ENCODE data around the gene RAB32. TPM values are rescaled to one million over a fixed set of nuclear protein-coding genes. Genes with fewer than 3 reads are reported as not detected.
A peak's percentile ranks its signal among the peaks of the same experiment; 100 is the strongest.

The RAB32 gene
- total RNA-seq: 10 to 100 TPM; 31.3 to 39.1 TPM
- polyA plus RNA-seq (ENCODE audit: insufficient read depth, low read depth, low replicate concordance): 54.6 TPM
- long read RNA-seq, donor 1, transcript RAB32-201 (3 exons, 1,217 nt): major isoform, 26 of 26 reads
- long read RNA-seq, donor 1, partial matches to known transcripts: 0 of 26 reads
- long read RNA-seq, donor 1, other reads (novel, unspliced or antisense): 0 of 26 reads
- long read RNA-seq, donor 2, transcript RAB32-201 (3 exons, 1,217 nt): major isoform, 14 of 21 reads
- long read RNA-seq, donor 2, partial matches to known transcripts: 7 of 21 reads
- long read RNA-seq, donor 2, other reads (novel, unspliced or antisense): 0 of 21 reads

DNA sequence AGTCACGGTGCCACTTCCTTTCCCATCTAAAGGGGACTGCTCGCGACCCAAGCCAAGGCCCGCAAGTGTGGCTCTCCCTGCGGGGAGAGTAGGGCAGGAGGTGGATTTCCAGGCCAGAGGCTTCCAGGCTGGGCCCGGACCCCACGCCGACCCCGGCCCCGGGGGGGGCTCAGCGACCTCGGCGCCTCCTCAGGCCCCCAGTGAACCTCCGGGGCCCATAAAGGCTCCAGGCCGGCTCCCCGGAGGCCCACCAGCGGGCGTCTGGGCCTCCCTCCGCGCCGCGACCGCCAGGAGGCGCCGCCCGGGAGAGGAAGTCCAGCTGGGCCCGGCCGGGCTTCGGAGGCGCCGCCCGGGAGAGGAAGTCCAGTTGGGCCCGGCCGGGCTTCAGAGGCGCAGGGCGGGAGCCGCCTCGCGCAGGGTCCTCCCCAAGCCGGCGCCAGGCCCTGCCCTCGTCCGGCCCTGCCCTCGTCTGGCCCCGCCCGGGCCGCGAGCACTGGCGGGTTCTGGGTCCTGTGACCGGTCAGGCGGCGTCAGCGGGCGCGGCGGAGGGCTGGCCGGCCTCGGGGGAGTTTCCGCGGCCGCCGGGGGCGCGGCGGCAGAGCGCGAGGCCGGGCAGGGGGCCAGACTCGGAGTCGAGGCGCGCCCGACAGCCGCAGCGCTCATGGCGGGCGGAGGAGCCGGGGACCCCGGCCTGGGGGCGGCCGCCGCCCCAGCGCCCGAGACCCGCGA, at the start of gene RAB32:
Gene RAB32 (plus strand): TSS at position 623 of the 729 bp plus-strand sequence. CDS start 39 bp downstream, at position 662.
- intact Hi-C loops (cut with DNase I; ENCODE audit: low total_unique reads): loop anchor here (5.0 kb wide), 1 partner anchor 154 kb away; no protein-coding TSS in a partner anchor
- DNase-seq: peak; percentile 93
- H3K4me3 ChIP-seq: peak within 1 kb of the TSS; percentile 80 to 82
- no peaks in the 10 kb centered on the region for H3K9me3 ChIP-seq
- H3K27me3 ChIP-seq: no peaks in the 10 kb centered on the region
- peaks cover 11% of the 10 kb centered on the region for H3K4me1 ChIP-seq
- WGBS, 2 donors: 2 to 7% methylated on average over 4 to 40 of the region's 86 CpGs
- no peak for TF ChIP-seq POLR2A (IDR thresholded peaks at IDR 0.05)
- TF ChIP-seq, protein P1, sequence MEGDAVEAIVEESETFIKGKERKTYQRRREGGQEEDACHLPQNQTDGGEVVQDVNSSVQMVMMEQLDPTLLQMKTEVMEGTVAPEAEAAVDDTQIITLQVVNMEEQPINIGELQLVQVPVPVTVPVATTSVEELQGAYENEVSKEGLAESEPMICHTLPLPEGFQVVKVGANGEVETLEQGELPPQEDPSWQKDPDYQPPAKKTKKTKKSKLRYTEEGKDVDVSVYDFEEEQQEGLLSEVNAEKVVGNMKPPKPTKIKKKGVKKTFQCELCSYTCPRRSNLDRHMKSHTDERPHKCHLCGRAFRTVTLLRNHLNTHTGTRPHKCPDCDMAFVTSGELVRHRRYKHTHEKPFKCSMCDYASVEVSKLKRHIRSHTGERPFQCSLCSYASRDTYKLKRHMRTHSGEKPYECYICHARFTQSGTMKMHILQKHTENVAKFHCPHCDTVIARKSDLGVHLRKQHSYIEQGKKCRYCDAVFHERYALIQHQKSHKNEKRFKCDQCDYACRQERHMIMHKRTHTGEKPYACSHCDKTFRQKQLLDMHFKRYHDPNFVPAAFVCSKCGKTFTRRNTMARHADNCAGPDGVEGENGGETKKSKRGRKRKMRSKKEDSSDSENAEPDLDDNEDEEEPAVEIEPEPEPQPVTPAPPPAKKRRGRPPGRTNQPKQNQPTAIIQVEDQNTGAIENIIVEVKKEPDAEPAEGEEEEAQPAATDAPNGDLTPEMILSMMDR (IDR thresholded peaks at IDR 0.05): peak; percentile 68 to 71 (median 70)
- H3K27ac ChIP-seq: peak within 1 kb of the TSS; percentile 97 to 99
- H3K36me3 ChIP-seq (ENCODE audit: low read depth, missing control alignments): no peaks in the 10 kb centered on the region

DNA sequence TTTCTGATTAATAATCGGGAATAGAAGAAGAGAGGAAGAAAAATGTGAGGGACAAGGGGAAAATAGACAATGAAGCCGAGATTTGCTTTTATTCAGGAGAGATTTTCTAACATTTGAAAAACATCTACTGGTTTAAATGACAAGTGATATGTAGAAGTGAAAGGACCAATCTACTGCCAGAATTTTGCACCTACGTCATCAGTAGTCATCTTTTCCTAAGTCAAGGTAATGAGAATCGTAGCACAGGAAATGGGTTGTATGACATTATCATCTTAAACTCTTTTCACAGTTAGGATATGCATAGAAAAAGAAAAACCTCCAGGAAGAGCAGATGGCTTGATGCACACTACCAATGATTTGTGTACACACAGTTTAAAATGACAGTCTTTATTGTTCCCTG, 45.3 kb upstream of the RAB32 start:
- Histone ChIP-seq H3K27ac (no peak overlapping the region), H3K9me3 (no peaks in the 10 kb centered on the region), H3K36me3 (ENCODE audit: low read depth, missing control alignments) (no peaks in the 10 kb centered on the region), H3K4me1 (no peaks in the 10 kb centered on the region), H3K27me3 (no peaks in the 10 kb centered on the region), H3K4me3 (no peak overlapping the region)
- WGBS, 2 donors: 84 to 85% methylated on average over 4 of the region's 4 CpGs
- intact Hi-C loops (cut with DNase I; ENCODE audit: low total_unique reads): no loop called here
- no peak for TF ChIP-seq POLR2A (IDR thresholded peaks at IDR 0.05)
- TF ChIP-seq, protein P1 (IDR thresholded peaks at IDR 0.05): no peak
- DNase-seq: no peak

DNA sequence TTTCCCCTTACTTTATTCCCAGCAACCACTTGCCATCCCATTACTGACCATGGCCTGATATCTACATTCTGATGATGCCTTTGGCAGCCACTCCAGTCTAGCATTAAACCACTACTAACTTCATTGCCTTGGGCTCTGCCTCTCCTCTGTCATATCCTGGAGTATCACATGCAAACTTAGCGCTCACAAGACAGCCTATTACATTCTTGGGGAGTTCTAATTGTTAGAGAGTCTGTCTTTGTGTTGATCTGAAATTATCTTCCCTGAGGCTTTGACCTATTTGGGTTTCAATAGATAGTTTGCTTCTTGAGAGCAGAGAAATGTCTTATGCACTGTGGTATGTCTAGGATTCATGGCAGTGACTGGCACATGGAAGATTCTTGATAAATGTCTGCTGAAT, 40.5 kb upstream of the RAB32 start:
- H3K9me3 ChIP-seq: no peaks in the 10 kb centered on the region
- H3K4me3 ChIP-seq: no peak overlapping the region
- 90 to 91% methylated on average over 1 of the region's 1 CpG for WGBS, 2 donors
- intact Hi-C loops (cut with DNase I; ENCODE audit: low total_unique reads): no loop called here
- H3K4me1 ChIP-seq: no peaks in the 10 kb centered on the region
- H3K36me3 ChIP-seq (ENCODE audit: low read depth, missing control alignments): no peaks in the 10 kb centered on the region
- H3K27ac ChIP-seq: no peak overlapping the region
- TF ChIP-seq, protein P1 (IDR thresholded peaks at IDR 0.05): no peak
- TF ChIP-seq POLR2A (IDR thresholded peaks at IDR 0.05): no peak
- H3K27me3 ChIP-seq: no peaks in the 10 kb centered on the region
- no peak for DNase-seq

DNA sequence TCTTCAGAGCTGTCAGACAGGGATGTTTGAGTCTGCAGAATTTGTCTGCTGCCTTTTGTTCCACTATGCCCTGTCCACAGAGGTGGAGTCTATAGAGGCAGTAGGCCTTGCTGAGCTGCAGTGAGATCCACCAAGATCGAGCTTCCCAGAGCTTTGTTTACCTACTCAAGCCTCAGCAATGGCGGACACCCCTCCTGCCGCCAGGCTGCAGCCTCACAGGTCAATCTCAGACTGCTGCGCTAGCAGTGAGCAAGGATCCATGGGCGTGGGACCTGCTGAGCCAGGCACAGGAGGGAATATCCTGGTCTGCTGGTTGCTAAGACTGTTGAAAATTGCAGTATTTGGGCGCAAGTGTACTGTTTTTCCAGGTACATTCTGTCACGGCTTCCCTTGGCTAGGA, 28.4 kb upstream of the RAB32 start:
- TF ChIP-seq, protein P1 (IDR thresholded peaks at IDR 0.05): no peak
- no peak for TF ChIP-seq POLR2A (IDR thresholded peaks at IDR 0.05)
- 86 to 90% methylated on average over 4 to 7 of the region's 7 CpGs for WGBS, 2 donors

More for the DNA sequence above, 28.4 kb upstream of the RAB32 start:
- Histone ChIP-seq H3K27ac (no peak overlapping the region), H3K27me3 (no peaks in the 10 kb centered on the region), H3K4me1 (no peaks in the 10 kb centered on the region), H3K9me3 (no peaks in the 10 kb centered on the region), H3K4me3 (no peak overlapping the region), H3K36me3 (ENCODE audit: low read depth, missing control alignments) (no peaks in the 10 kb centered on the region)
- DNase-seq: no peak
- intact Hi-C loops (cut with DNase I; ENCODE audit: low total_unique reads): no loop called here

Measured in testis (tissue), 5 donors.